ENCODE data around the gene TOB2.

The TOB2 gene

GRCh38 chr22:41431656-41432055 is 14.9 kb downstream of the TOB2 start:
- no peak overlapping the region for H3K4me3 ChIP-seq (ENCODE audit: low read depth, low read length)
- no peak for DNase-seq (ENCODE audit: low read depth)

GRCh38 chr22:41429951-41430332 is 16.7 kb downstream of the TOB2 start:
- no peak for DNase-seq (ENCODE audit: low read depth)
- H3K4me3 ChIP-seq (ENCODE audit: low read depth, low read length): no peak overlapping the region
- TF ChIP-seq CTCF (IDR thresholded peaks at IDR 0.05; ENCODE audit: low read depth, low read length) (no peak), MYC (IDR thresholded peaks at IDR 0.05; ENCODE audit: low read depth, low read length) (no peak), POLR2A (IDR thresholded peaks at IDR 0.05; ENCODE audit: extremely low read depth, insufficient read length) (no peak), MAX (IDR thresholded peaks at IDR 0.05; ENCODE audit: low read depth, low read length) (no peak)

More at GRCh38 chr22:41431656-41432055, 14.9 kb downstream of the TOB2 start:
- no peak for TF ChIP-seq MYC (IDR thresholded peaks at IDR 0.05; ENCODE audit: low read depth, low read length)

- DNase-seq (ENCODE audit: low read depth): no peak
- H3K4me3 ChIP-seq (ENCODE audit: low read depth, low read length): no peak overlapping the region
- TF ChIP-seq POLR2A (IDR thresholded peaks at IDR 0.05; ENCODE audit: extremely low read depth, insufficient read length) (no peak), CTCF (IDR thresholded peaks at IDR 0.05; ENCODE audit: low read depth, low read length) (no peak), MAX (IDR thresholded peaks at IDR 0.05; ENCODE audit: low read depth, low read length) (no peak)
Observed at GRCh38 chr22:41429232-41429950, 17.2 kb downstream of the TOB2 start.

- DNase-seq (ENCODE audit: low read depth): no peak
- no peak for TF ChIP-seq POLR2A (IDR thresholded peaks at IDR 0.05; ENCODE audit: extremely low read depth, insufficient read length)
- TF ChIP-seq CTCF (IDR thresholded peaks at IDR 0.05; ENCODE audit: low read depth, low read length): no peak
- TF ChIP-seq MYC (IDR thresholded peaks at IDR 0.05; ENCODE audit: low read depth, low read length): no peak
- TF ChIP-seq MAX (IDR thresholded peaks at IDR 0.05; ENCODE audit: low read depth, low read length): no peak
- H3K4me3 ChIP-seq (ENCODE audit: low read depth, low read length): no peak overlapping the region
Observed at GRCh38 chr22:41425660-41426365, 20.8 kb downstream of the TOB2 start.

GRCh38 chr22:41418717-41419116 is 27.9 kb downstream of the TOB2 start:
- H3K4me3 ChIP-seq (ENCODE audit: low read depth, low read length): no peak overlapping the region
- no peak for DNase-seq (ENCODE audit: low read depth)
- no peak for TF ChIP-seq CTCF (IDR thresholded peaks at IDR 0.05; ENCODE audit: low read depth, low read length)
- TF ChIP-seq MYC (IDR thresholded peaks at IDR 0.05; ENCODE audit: low read depth, low read length): no peak
- no peak for TF ChIP-seq MAX (IDR thresholded peaks at IDR 0.05; ENCODE audit: low read depth, low read length)
- no peak for TF ChIP-seq POLR2A (IDR thresholded peaks at IDR 0.05; ENCODE audit: extremely low read depth, insufficient read length)

GRCh38 chr22:41417622-41418390 is 28.8 kb downstream of the TOB2 start:
- TF ChIP-seq POLR2A (IDR thresholded peaks at IDR 0.05; ENCODE audit: extremely low read depth, insufficient read length): no peak
- TF ChIP-seq MAX (IDR thresholded peaks at IDR 0.05; ENCODE audit: low read depth, low read length): no peak
- no peak overlapping the region for H3K4me3 ChIP-seq (ENCODE audit: low read depth, low read length)
- no peak for DNase-seq (ENCODE audit: low read depth)

Data from NB4 (cell line).